ENCODE measurements around the gene SS18.
"Not testable (repeated sequence)": the region's sequence is repeated elsewhere in the genome, so short reads cannot be mapped to it uniquely, and the experiment has no call there.

The SS18 gene

GRCh38 chr18:26128192-26128591, 37.8 kb upstream of the SS18 start:
- H3K4me3 ChIP-seq (ENCODE audit: insufficient read depth in 1 of 2, low read depth in 1 of 2, low read length in 2 of 2); H3K4me1 ChIP-seq (ENCODE audit: control insufficient read depth, insufficient read depth, low read depth, low read length): not testable (repeated sequence)

GRCh38 chr18:26127786-26128185, 37.4 kb upstream of the SS18 start:
- Histone ChIP-seq H3K4ac (ENCODE audit: low read depth in 1 of 2, low read length in 2 of 2) (no peak overlapping the region), H2BK15ac (ENCODE audit: low read depth, poor library complexity, severe bottlenecking) (no peak overlapping the region), H3K9ac (ENCODE audit: low read length) (no peak overlapping the region), H4K91ac (ENCODE audit: low read length) (no peak overlapping the region), H2BK120ac (ENCODE audit: low read depth, low read length) (no peak overlapping the region), H2AK5ac (ENCODE audit: low read length, severe bottlenecking) (no peak overlapping the region), H3K4me3 (ENCODE audit: insufficient read depth in 1 of 2, low read depth in 1 of 2, low read length in 2 of 2) (no peak overlapping the region), H3K36me3 (ENCODE audit: control insufficient read depth in 1 of 2, insufficient read depth in 2 of 2, low read depth in 1 of 2, low read length in 2 of 2) (no peaks in the 10 kb centered on the region), H3K4me1 (ENCODE audit: control insufficient read depth, insufficient read depth, low read depth, low read length) (no peaks in the 10 kb centered on the region), H3K27ac (ENCODE audit: low read length, poor library complexity, severe bottlenecking) (no peak overlapping the region), H3K27me3 (ENCODE audit: control insufficient read depth in 1 of 2, insufficient read depth in 1 of 2, low read length in 2 of 2) (no peaks in the 10 kb centered on the region), H2BK12ac (ENCODE audit: low read length in 2 of 2) (no peak overlapping the region), H3K18ac (ENCODE audit: low read depth in 1 of 2, low read length in 2 of 2) (no peak overlapping the region), H3K9me3 (ENCODE audit: control insufficient read depth, low read length) (no peaks in the 10 kb centered on the region), H4K8ac (ENCODE audit: low read length) (no peak overlapping the region), H3K23ac (ENCODE audit: low read length in 2 of 2) (no peak overlapping the region), H2AFZ (ENCODE audit: low read depth, low read length) (no peak overlapping the region), H2BK5ac (ENCODE audit: low read depth, low read length, poor library complexity, severe bottlenecking) (no peak overlapping the region), H3K79me1 (replicated peaks; ENCODE audit: low read length, poor library complexity, severe bottlenecking) (no peaks in the 10 kb centered on the region), H3K14ac (ENCODE audit: low read length in 2 of 2) (no peak overlapping the region), H3K4me2 (ENCODE audit: low read length, poor library complexity, severe bottlenecking) (no peak overlapping the region)
- no peak for DNase-seq
- 78% methylated on average over 5 of the region's 5 CpGs for WGBS

More at GRCh38 chr18:26128192-26128591, 37.8 kb upstream of the SS18 start:
- H3K18ac ChIP-seq (ENCODE audit: low read depth in 1 of 2, low read length in 2 of 2); H2BK15ac ChIP-seq (ENCODE audit: low read depth, poor library complexity, severe bottlenecking); H3K4me2 ChIP-seq (ENCODE audit: low read length, poor library complexity, severe bottlenecking); H4K91ac ChIP-seq (ENCODE audit: low read length); H3K14ac ChIP-seq (ENCODE audit: low read length in 2 of 2); H3K23ac ChIP-seq (ENCODE audit: low read length in 2 of 2); H3K9ac ChIP-seq (ENCODE audit: low read length); H2BK5ac ChIP-seq (ENCODE audit: low read depth, low read length, poor library complexity, severe bottlenecking); DNase-seq; H3K4ac ChIP-seq (ENCODE audit: low read depth in 1 of 2, low read length in 2 of 2); H2BK12ac ChIP-seq (ENCODE audit: low read length in 2 of 2); H3K27me3 ChIP-seq (ENCODE audit: control insufficient read depth in 1 of 2, insufficient read depth in 1 of 2, low read length in 2 of 2); H3K9me3 ChIP-seq (ENCODE audit: control insufficient read depth, low read length); H2AFZ ChIP-seq (ENCODE audit: low read depth, low read length); H2AK5ac ChIP-seq (ENCODE audit: low read length, severe bottlenecking); H3K36me3 ChIP-seq (ENCODE audit: control insufficient read depth in 1 of 2, insufficient read depth in 2 of 2, low read depth in 1 of 2, low read length in 2 of 2); H4K8ac ChIP-seq (ENCODE audit: low read length); H3K79me1 ChIP-seq (replicated peaks; ENCODE audit: low read length, poor library complexity, severe bottlenecking); H2BK120ac ChIP-seq (ENCODE audit: low read depth, low read length); H3K27ac ChIP-seq (ENCODE audit: low read length, poor library complexity, severe bottlenecking): not testable (repeated sequence)
- 77% methylated on average over 1 of the region's 2 CpGs for WGBS

- not testable (repeated sequence) for H3K79me1 ChIP-seq (replicated peaks; ENCODE audit: low read length, poor library complexity, severe bottlenecking); H2AK5ac ChIP-seq (ENCODE audit: low read length, severe bottlenecking); DNase-seq; H3K14ac ChIP-seq (ENCODE audit: low read length in 2 of 2); H3K4ac ChIP-seq (ENCODE audit: low read depth in 1 of 2, low read length in 2 of 2); H3K4me1 ChIP-seq (ENCODE audit: control insufficient read depth, insufficient read depth, low read depth, low read length); H3K27me3 ChIP-seq (ENCODE audit: control insufficient read depth in 1 of 2, insufficient read depth in 1 of 2, low read length in 2 of 2); H3K23ac ChIP-seq (ENCODE audit: low read length in 2 of 2); H3K36me3 ChIP-seq (ENCODE audit: control insufficient read depth in 1 of 2, insufficient read depth in 2 of 2, low read depth in 1 of 2, low read length in 2 of 2); H4K91ac ChIP-seq (ENCODE audit: low read length); H2BK12ac ChIP-seq (ENCODE audit: low read length in 2 of 2); H4K8ac ChIP-seq (ENCODE audit: low read length); H3K18ac ChIP-seq (ENCODE audit: low read depth in 1 of 2, low read length in 2 of 2); H2BK120ac ChIP-seq (ENCODE audit: low read depth, low read length); H3K4me3 ChIP-seq (ENCODE audit: insufficient read depth in 1 of 2, low read depth in 1 of 2, low read length in 2 of 2); H3K4me2 ChIP-seq (ENCODE audit: low read length, poor library complexity, severe bottlenecking); H2AFZ ChIP-seq (ENCODE audit: low read depth, low read length); H3K9me3 ChIP-seq (ENCODE audit: control insufficient read depth, low read length); H2BK15ac ChIP-seq (ENCODE audit: low read depth, poor library complexity, severe bottlenecking); H3K27ac ChIP-seq (ENCODE audit: low read length, poor library complexity, severe bottlenecking); H3K9ac ChIP-seq (ENCODE audit: low read length); H2BK5ac ChIP-seq (ENCODE audit: low read depth, low read length, poor library complexity, severe bottlenecking)
- WGBS, result 100% methylated on average over 2 of the region's 2 CpGs
These were observed 31.6 kb upstream of the SS18 start for GRCh38 chr18:26121994-26122393.

GRCh38 chr18:26121476-26121875, 31.1 kb upstream of the SS18 start:
- Histone ChIP-seq H2AFZ (ENCODE audit: low read depth, low read length) (no peak overlapping the region), H2AK5ac (ENCODE audit: low read length, severe bottlenecking) (no peak overlapping the region), H2BK5ac (ENCODE audit: low read depth, low read length, poor library complexity, severe bottlenecking) (no peak overlapping the region), H3K36me3 (ENCODE audit: control insufficient read depth in 1 of 2, insufficient read depth in 2 of 2, low read depth in 1 of 2, low read length in 2 of 2) (no peaks in the 10 kb centered on the region), H3K4me3 (ENCODE audit: insufficient read depth in 1 of 2, low read depth in 1 of 2, low read length in 2 of 2) (no peak overlapping the region), H3K9me3 (ENCODE audit: control insufficient read depth, low read length) (no peaks in the 10 kb centered on the region), H4K91ac (ENCODE audit: low read length) (no peak overlapping the region), H3K27ac (ENCODE audit: low read length, poor library complexity, severe bottlenecking) (no peak overlapping the region), H3K79me1 (replicated peaks; ENCODE audit: low read length, poor library complexity, severe bottlenecking) (no peaks in the 10 kb centered on the region), H4K8ac (ENCODE audit: low read length) (no peak overlapping the region), H3K14ac (ENCODE audit: low read length in 2 of 2) (no peak overlapping the region), H3K18ac (ENCODE audit: low read depth in 1 of 2, low read length in 2 of 2) (no peak overlapping the region), H3K23ac (ENCODE audit: low read length in 2 of 2) (no peak overlapping the region), H2BK120ac (ENCODE audit: low read depth, low read length) (no peak overlapping the region), H3K4ac (ENCODE audit: low read depth in 1 of 2, low read length in 2 of 2) (no peak overlapping the region), H3K4me2 (ENCODE audit: low read length, poor library complexity, severe bottlenecking) (no peak overlapping the region), H2BK15ac (ENCODE audit: low read depth, poor library complexity, severe bottlenecking) (no peak overlapping the region), H2BK12ac (ENCODE audit: low read length in 2 of 2) (no peak overlapping the region), H3K4me1 (ENCODE audit: control insufficient read depth, insufficient read depth, low read depth, low read length) (no peaks in the 10 kb centered on the region), H3K9ac (ENCODE audit: low read length) (no peak overlapping the region), H3K27me3 (ENCODE audit: control insufficient read depth in 1 of 2, insufficient read depth in 1 of 2, low read length in 2 of 2) (peaks cover 0 to 9% of the 10 kb centered on the region in 2 experiments)
- WGBS, result 80% methylated on average over 1 of the region's 1 CpG
- no peak for DNase-seq

Measured in mesenchymal stem cell (in vitro differentiated cells and primary cell).